ENCODE results near the gene ACTR2. TPM values are rescaled to one million over a fixed set of nuclear protein-coding genes. Genes with fewer than 3 reads are reported as not detected.
A peak's percentile ranks its signal among the peaks of the same experiment; 100 is the strongest.
"Not testable (repeated sequence)": the region's sequence is repeated elsewhere in the genome, so short reads cannot be mapped to it uniquely, and the experiment has no call there.

The ACTR2 gene
- total RNA-seq, result 100 to 1,000 TPM; 382 to 399 TPM

DNA sequence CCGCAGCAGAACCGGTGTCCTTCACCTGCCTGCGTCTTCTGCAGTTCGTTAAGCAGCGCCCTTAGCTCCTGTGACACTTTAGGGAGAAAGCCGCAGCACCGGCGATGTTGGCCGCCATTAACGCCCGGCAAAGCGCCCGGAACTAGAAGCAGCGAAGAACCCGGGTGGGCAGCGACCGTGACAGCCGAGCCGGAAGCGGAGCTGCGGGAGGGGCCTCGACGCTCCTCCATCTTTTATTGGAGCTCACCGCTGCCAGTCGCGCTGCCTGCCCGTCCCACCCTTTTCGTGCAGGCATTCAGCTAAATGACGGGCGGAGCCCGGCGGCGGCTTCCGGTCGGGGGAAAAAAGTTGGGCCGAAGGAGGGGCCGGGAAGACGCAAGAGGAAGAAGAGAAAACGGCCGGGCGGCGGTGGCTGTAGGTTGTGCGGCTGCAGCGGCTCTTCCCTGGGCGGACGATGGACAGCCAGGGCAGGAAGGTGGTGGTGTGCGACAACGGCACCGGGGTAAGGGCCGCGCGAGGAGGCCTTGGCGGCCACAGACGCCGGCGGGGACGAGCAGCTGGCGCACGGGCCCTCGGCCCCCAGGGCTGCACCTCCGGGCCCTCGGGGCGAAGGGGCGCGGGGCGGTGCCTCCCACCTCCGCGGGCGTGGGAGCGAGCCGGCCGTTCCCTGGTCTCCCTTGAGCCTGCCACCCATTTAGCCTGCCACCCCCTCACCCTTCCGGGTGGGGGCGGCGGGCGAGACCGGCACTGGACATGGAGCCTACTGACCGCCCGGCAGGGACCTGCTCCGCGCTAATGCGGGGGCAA lies at the start of gene ACTR2:
ACTR2 (plus strand) TSS at position 376 of the 807 bp plus-strand sequence; CDS start at position 455, 79 bp downstream.
- H3K27ac Mint-ChIP-seq, result peak within 1 kb of the TSS; percentile 99

DNA sequence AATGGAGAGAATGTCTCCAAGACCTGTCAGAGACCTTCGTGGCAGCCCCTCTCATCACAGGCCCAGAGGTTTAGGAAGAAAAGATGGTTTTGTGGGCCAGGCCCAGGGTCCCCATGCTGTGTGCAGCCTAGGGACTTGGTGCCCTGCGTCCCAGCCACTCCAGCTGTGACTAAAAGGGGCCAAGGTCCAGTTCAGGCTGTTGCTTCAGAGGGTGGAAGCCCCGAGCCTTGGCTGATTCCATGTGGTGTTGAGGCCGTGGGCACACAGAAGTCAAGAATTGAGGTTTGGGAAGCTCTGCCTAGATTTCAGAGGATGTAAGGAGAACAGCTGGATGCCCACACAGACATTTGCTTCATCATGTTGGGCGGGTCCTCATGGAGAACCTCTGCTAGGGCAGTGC lies 45.1 kb upstream of the ACTR2 start:
- Mint-ChIP-seq H3K4me3 (no peak overlapping the region), H3K27me3 (peaks cover 4% of the 10 kb centered on the region), H3K27ac (no peak overlapping the region), H3K36me3 (no peaks in the 10 kb centered on the region), H3K4me1 (peaks cover 10% of the 10 kb centered on the region), H3K9me3 (no peaks in the 10 kb centered on the region)
- DNase-seq, result no peak
- POLR2A ChIA-PET, result no interaction called here
- no peak for ATAC-seq (ENCODE audit: low read depth)

More for the DNA sequence above, at the start of gene ACTR2:
- POLR2A ChIA-PET, result interaction anchor here (0.6 to 3.5 kb wide), 33 partner anchors 8 to 1371 kb away, joined by 3 to 43 read pairs (median 4); partner anchors contain the start of genes CEP68, RAB1A, SERTAD2 and SPRED2
- peak within 1 kb of the TSS; percentile 99 for H3K4me3 Mint-ChIP-seq
- H3K4me1 Mint-ChIP-seq, result peaks cover 28% of the 10 kb centered on the region
- ATAC-seq (ENCODE audit: low read depth) (peak; percentile 95), DNase-seq (peak; percentile 92)
- peaks cover 15% of the 10 kb centered on the region for H3K36me3 Mint-ChIP-seq
- no peaks in the 10 kb centered on the region for H3K27me3 Mint-ChIP-seq
- H3K9me3 Mint-ChIP-seq, result no peaks in the 10 kb centered on the region

DNA sequence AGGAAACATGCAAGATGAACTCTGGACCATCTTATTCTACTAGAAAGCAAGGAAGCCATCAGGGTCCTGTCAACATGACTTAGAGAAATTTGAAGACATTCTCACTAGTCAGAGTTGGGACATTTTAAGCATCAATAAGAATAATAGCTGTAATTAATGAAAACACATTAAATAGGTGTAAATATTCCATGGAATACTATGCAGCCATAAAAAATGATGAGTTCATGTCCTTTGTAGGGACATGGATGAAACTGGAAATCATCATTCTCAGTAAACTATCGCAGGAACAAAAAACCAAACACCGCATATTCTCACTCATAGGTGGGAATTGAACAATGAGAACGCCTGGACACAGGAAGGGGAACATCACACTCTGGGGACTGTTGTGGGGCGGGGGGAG lies 44.2 kb upstream of the ACTR2 start:
- H3K36me3 Mint-ChIP-seq; H3K27me3 Mint-ChIP-seq; H3K4me1 Mint-ChIP-seq; H3K9me3 Mint-ChIP-seq; DNase-seq; H3K27ac Mint-ChIP-seq; ATAC-seq (ENCODE audit: low read depth); POLR2A ChIA-PET; H3K4me3 Mint-ChIP-seq: not testable (repeated sequence)

DNA sequence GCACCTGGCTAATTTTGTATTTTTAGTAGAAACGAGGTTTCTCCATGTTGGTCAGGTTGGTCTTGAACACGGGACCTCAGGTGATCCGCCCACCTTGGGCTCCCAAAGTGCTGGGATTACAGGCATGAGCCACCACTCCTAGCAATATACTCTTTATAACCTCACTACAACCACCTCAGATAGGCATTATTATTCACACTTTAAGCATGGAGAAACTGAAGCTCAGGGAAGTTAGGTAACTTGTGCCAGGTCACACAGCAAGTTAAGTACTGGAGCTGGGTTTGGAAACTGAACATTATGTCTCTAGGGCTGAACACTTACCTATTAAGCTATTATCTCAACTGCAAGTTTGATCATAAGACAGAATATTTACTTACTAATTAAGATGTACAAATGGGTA lies 42.6 kb upstream of the ACTR2 start:
- H3K4me3 Mint-ChIP-seq, result no peak overlapping the region
- DNase-seq, result no peak
- H3K9me3 Mint-ChIP-seq, result no peaks in the 10 kb centered on the region
- no peak for ATAC-seq (ENCODE audit: low read depth)
- no peak overlapping the region for H3K27ac Mint-ChIP-seq
- H3K4me1 Mint-ChIP-seq, result peaks cover 9% of the 10 kb centered on the region
- peaks cover 3% of the 10 kb centered on the region for H3K36me3 Mint-ChIP-seq
- H3K27me3 Mint-ChIP-seq, result peaks cover 4% of the 10 kb centered on the region
- POLR2A ChIA-PET, result interaction anchor here (0.7 kb wide), 1 partner anchor 448 kb away, joined by 3 read pairs; no protein-coding TSS in a partner anchor

DNA sequence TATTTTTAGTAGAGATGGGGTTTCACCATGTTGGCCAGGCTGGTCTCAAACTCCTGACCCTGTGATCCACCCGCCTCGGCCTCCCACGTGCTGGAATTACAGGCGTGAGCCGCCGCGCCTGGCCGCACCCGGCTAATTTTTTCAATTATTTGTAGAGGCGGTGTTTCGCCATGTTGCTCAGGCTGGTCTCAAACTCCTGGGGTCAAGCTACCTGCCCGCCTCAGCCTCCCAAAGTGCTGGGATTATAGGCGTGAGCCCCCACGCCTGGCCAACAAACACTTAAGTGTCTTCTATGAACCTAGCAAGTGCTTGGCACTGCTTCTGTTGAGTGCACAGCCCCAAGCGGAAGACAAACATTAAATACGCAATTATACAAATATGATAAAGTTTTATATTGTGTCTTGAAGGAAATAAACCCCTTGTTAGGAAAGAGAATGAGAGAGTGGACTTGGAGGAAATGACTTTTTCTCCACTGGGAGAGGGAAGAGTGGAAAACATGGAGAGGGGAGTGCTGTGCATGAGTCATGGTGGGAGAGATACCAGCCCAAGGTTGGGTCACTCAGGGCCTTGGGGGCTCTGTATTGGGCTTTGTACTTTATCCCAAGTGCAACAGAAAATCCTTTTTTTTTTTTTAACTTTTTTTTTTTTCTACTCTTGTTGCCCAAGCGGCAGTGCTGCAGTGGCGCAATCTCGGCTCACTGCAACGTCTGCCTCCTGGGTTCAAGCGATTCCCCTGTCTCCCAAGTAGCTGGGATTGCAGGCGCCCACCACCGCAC lies 41.4 kb upstream of the ACTR2 start:
- Mint-ChIP-seq H3K27me3 (peaks cover 4% of the 10 kb centered on the region), H3K4me3 (no peak overlapping the region), H3K9me3 (no peaks in the 10 kb centered on the region), H3K27ac (no peak overlapping the region), H3K36me3 (peaks cover 3% of the 10 kb centered on the region), H3K4me1 (peaks cover 9% of the 10 kb centered on the region)
- DNase-seq, result no peak
- POLR2A ChIA-PET, result interaction anchor here (0.5 to 1.3 kb wide), 2 partner anchors 41 to 81 kb away, joined by 3 to 4 read pairs; partner anchors contain the start of gene ACTR2
- no peak for ATAC-seq (ENCODE audit: low read depth)

DNA sequence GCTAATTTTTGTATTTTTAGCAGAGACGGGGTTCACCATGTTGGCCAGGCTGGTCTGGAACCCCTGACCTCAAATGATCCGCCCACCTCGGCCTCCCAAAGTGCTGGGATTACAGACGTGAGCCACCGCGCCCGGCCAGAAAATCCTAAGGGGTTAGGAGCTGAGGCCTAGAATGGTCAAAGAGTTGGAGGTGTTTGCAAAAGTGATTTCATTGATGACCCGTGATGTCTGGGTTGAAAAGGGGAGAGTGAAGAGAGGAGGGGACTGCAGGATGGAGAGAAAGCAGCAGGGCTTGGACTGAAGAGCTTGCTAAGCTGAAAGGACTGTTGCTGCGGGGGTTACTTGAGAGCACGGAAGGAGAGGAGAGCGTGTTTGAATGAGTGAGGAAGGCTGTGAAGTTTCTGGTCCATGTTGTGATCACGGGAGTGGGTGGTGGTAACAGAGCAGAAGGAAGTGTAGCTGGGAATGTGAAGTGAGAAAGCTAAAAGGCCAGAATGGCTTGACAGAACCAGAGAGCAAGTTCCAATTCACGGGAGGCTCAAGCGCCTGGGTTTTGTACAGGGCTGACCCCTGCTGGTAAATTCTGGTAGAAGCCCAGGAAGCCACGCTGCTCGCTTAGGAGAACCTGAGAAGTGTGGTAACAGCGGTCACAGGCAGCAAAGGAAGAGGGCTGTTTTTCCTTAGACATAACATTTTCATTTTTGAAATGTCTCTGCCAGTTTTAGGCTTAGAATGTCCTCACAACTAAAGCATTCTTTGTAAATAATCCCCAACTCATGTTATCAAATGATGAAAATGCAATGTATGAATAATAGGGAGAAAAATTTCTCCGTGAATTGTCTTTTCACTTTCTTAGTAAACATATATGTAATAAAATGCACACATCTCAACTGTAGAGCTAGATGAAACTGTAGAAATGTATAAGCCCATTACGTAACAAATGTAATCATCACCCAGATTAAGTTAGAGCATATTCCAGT lies 40.5 kb upstream of the ACTR2 start:
- H3K27me3 Mint-ChIP-seq, result peaks cover 3% of the 10 kb centered on the region
- DNase-seq (peak; percentile 59), ATAC-seq (ENCODE audit: low read depth) (peak; percentile 89)
- H3K4me3 Mint-ChIP-seq, result no peak overlapping the region
- no peak overlapping the region for H3K27ac Mint-ChIP-seq
- peaks cover 3% of the 10 kb centered on the region for H3K36me3 Mint-ChIP-seq
- H3K9me3 Mint-ChIP-seq, result no peaks in the 10 kb centered on the region
- H3K4me1 Mint-ChIP-seq, result peaks cover 9% of the 10 kb centered on the region
- POLR2A ChIA-PET, result interaction anchor here (0.5 to 1.3 kb wide), 2 partner anchors 40 to 82 kb away, joined by 3 to 4 read pairs; partner anchors contain the start of gene ACTR2

DNA sequence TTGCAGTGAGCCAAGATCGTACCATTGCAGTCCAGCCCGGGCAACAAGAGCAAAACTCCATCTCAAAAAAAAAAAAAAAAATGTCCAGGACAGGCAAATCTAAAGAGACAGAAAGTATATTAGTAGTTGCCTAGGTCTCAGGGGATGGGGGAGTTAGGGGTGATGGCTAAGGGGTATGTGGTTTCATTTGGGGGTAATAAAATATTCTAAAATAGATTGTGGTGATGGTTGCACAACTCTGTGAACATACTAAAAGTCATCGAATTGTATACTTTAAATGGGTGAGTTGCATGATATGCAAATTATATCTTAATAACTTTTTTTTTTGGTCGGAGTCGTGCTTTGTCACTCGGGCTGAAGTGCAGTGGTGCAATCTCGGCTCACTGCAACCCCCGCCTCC lies 34.2 kb upstream of the ACTR2 start:
- peaks cover 3% of the 10 kb centered on the region for H3K36me3 Mint-ChIP-seq
- ATAC-seq (ENCODE audit: low read depth), result no peak
- POLR2A ChIA-PET, result no interaction called here
- H3K27ac Mint-ChIP-seq, result no peak overlapping the region
- H3K27me3 Mint-ChIP-seq, result peaks cover 6% of the 10 kb centered on the region
- no peak for DNase-seq
- H3K4me3 Mint-ChIP-seq, result no peak overlapping the region
- H3K9me3 Mint-ChIP-seq, result no peaks in the 10 kb centered on the region
- no peaks in the 10 kb centered on the region for H3K4me1 Mint-ChIP-seq

DNA sequence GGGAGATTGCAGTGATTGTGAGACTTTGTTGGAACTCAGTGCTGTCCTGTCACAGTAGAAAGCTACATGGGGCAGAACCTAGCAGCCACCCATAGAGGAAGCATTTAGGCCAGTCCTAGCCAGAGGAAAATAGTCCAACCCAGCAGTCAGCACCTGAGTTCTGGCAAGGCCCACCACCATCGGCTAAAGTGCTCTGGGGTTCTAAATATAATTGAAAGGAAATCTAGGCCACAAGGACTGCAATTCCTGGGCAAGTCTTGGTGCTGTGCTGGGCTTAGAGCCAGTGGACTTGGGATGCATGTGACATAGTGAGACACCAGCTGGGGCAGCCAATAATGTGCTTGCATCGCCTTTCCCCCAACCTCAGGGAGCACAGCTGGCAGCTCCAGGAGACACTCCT lies 28.9 kb upstream of the ACTR2 start:
- H3K4me3 Mint-ChIP-seq, result no peak overlapping the region
- no peaks in the 10 kb centered on the region for H3K9me3 Mint-ChIP-seq
- no peak for DNase-seq
- no peak overlapping the region for H3K27ac Mint-ChIP-seq
- no peak for ATAC-seq (ENCODE audit: low read depth)
- POLR2A ChIA-PET, result no interaction called here
- H3K27me3 Mint-ChIP-seq, result peaks cover 2% of the 10 kb centered on the region
- no peaks in the 10 kb centered on the region for H3K4me1 Mint-ChIP-seq
- H3K36me3 Mint-ChIP-seq, result no peaks in the 10 kb centered on the region

DNA sequence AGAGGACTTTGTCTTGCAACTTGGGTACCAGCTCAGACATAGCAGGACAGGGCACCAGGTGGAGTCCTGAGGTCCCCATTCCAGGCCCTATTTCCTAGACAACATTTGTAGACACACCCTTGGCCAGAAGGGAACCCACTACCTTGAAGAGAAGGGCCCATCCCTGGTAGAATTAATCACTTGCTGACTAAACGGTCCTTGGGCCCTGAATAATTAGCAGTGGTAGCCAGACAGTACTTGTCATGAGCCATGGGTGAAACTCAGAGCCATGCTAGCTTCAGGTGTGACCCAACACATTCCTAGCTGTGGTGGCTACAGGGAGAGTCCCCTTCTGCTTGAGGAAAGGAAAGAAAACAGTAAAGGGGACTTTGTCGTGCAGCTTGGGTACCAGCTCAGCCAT lies 28.5 kb upstream of the ACTR2 start:
- Mint-ChIP-seq H3K36me3 (peaks cover 1% of the 10 kb centered on the region), H3K4me1 (no peaks in the 10 kb centered on the region), H3K9me3 (no peaks in the 10 kb centered on the region), H3K27ac (no peak overlapping the region), H3K4me3 (no peak overlapping the region), H3K27me3 (peaks cover 2% of the 10 kb centered on the region)
- ATAC-seq (ENCODE audit: low read depth), result no peak
- no peak for DNase-seq
- POLR2A ChIA-PET, result no interaction called here

DNA sequence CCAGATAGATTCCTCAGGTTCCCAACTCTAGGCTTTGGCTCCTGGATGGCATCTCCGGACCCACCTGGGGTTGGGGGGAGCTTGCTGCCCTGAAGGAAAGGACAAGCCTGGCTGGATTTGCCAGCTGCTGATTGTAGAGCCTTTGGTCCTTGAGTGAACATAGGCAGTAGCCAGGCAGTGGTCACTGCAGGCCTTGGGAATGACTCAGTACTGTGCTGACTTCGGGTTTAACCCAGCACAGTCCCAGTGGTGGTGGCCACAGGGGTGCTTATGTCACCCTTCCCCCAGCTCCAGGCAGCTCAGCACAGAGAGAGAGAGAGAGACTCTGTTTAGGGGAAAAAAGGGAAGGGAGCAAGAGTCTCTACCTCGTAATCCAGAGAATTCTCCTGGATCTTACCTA lies 27.7 kb upstream of the ACTR2 start:
- H3K27ac Mint-ChIP-seq, result no peak overlapping the region
- DNase-seq (no peak), ATAC-seq (ENCODE audit: low read depth) (no peak)
- POLR2A ChIA-PET, result no interaction called here
- no peaks in the 10 kb centered on the region for H3K9me3 Mint-ChIP-seq
- H3K36me3 Mint-ChIP-seq, result peaks cover 3% of the 10 kb centered on the region
- H3K4me1 Mint-ChIP-seq, result no peaks in the 10 kb centered on the region
- H3K4me3 Mint-ChIP-seq, result no peak overlapping the region
- peaks cover 2% of the 10 kb centered on the region for H3K27me3 Mint-ChIP-seq

DNA sequence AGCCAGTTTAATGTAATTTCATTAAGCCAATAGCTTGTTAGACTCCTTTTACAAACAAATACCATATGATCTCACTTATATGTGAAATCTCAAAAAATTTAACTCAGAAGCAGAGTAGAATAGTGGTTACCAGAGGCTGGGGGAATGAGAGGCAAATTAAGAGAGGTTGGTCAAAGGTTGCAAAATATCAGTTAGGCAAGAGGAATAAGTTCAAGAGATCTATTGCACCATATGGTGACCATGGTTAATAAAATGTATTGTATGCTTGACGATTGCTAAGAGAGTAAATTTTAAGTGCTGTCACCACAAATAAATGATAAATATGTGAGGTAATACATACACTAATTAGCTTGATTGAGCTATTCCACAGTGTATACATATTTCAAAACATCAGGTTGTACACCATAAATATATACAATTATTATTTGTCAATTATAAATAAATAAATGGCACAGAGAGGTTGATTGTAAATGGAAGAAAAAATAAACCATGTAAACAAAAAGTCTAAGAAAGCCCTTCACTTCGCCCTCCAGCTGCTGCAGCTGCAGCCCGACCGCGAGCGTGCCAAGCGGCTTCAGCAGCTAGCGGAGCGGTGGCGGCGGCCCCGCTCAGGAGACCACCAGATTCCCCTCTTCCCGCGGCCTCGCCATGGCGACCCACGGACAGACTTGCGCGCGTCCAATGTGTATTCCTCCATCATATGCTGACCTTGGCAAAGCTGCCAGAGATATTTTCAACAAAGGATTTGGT lies 23.0 kb upstream of the ACTR2 start:
- H3K4me1 Mint-ChIP-seq, result no peaks in the 10 kb centered on the region
- POLR2A ChIA-PET, result no interaction called here
- DNase-seq, result no peak
- H3K36me3 Mint-ChIP-seq, result peaks cover 3% of the 10 kb centered on the region
- peaks cover 2% of the 10 kb centered on the region for H3K27me3 Mint-ChIP-seq
- H3K9me3 Mint-ChIP-seq, result no peaks in the 10 kb centered on the region
- H3K27ac Mint-ChIP-seq, result no peak overlapping the region
- no peak overlapping the region for H3K4me3 Mint-ChIP-seq
- ATAC-seq (ENCODE audit: low read depth), result no peak

DNA sequence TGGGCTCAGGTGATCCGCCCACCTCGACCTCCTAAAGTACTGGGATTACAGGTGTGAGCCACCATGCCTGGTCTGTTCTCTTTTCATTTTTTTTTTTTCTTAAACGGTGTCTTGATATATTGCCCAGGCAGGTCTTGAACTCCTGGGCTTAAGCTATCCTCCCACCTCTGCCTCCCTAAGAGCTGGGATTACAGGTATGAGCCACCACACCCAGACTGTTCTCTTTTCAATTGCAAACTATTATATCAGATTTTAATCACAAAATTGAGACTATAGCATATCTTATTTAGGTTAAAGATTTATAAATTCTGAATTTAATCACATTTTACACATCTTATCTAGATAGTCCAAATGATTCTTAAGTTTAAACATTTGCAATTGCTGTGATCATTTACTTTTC lies 15.5 kb upstream of the ACTR2 start:
- DNase-seq (no peak), ATAC-seq (ENCODE audit: low read depth) (no peak)
- Mint-ChIP-seq H3K27me3 (no peaks in the 10 kb centered on the region), H3K4me3 (no peak overlapping the region), H3K9me3 (no peaks in the 10 kb centered on the region), H3K4me1 (no peaks in the 10 kb centered on the region), H3K36me3 (peaks cover 2% of the 10 kb centered on the region), H3K27ac (no peak overlapping the region)
- POLR2A ChIA-PET, result interaction anchor here (0.6 to 1.4 kb wide), 2 partner anchors 15 to 175 kb away, joined by 4 to 7 read pairs; partner anchors contain the start of gene ACTR2
